ENCODE measurements around the gene CPLX4. TPM values are rescaled to one million over a fixed set of nuclear protein-coding genes. Genes with fewer than 3 reads are reported as not detected.

CPLX4 gene
- total and polyA plus RNA-seq, 2 of the 8 experiments (the other 6 are each of a cell fraction or from before 2014, with no cell fraction given) = not detected

DNA sequence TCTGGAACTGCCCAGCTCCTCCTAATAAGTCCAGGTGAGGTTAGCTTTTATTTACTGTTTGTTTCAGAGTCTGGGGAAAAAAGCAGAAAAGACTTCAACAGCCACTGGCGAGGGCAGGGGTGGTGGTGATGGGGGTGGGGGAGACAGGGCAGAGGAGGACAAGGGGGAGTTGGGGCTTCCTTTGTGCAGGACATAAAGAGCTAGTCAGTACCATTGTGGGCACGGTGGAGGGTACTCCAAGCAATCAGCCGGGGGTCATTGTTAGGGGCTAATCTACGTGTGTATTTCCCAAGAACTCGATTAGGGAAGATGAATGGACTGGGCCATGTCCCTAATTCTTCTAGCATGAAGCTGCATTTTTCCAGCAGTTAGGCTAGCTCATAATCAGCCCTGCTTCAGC, 42.4 kb downstream of the CPLX4 start:
- Histone ChIP-seq H3K4me1 (replicated peaks in 1 of 4; ENCODE audit: control insufficient read depth in 3 of 4, insufficient read depth in 4 of 4, low read length in 3 of 4) (peaks cover 6 to 18% (median 13%) of the 10 kb centered on the region in 4 experiments; a peak in 6 of 7 replicates), H3K79me1 (ENCODE audit: low read depth, low read length) (no peaks in the 10 kb centered on the region), H3K27ac (ENCODE audit: low read depth, low read length) (no peak overlapping the region), H3K4me2 (ENCODE audit: insufficient read depth in 1 of 2, low read depth in 2 of 2, low read length in 2 of 2) (peak overlapping the region; percentile 60 to 70), H2BK5ac (ENCODE audit: low read depth, low read length) (no peak overlapping the region), H2BK120ac (replicated peaks; ENCODE audit: low read depth, low read length) (no peak overlapping the region), H4K5ac (ENCODE audit: insufficient read length, low read depth, low read length) (no peak overlapping the region), H4K20me1 (replicated peaks in 1 of 2; ENCODE audit: control insufficient read depth in 1 of 2, insufficient read depth in 2 of 2, low read length in 2 of 2) (peaks cover 8 to 9% of the 10 kb centered on the region in 2 experiments), H3K27me3 (replicated peaks in 1 of 4; ENCODE audit: control insufficient read depth in 3 of 4, extremely low read depth in 1 of 4, insufficient read depth in 3 of 4, low read length in 3 of 4) (peaks cover 45 to 76% (median 62%) of the 10 kb centered on the region in 4 experiments), H3K9ac (replicated peaks in 1 of 4; ENCODE audit: extremely low read depth in 1 of 4, low read depth in 3 of 4, low read length in 3 of 4) (no peak overlapping the region), H3K14ac (ENCODE audit: insufficient read length) (no peak overlapping the region), H2BK12ac (ENCODE audit: low read depth, low read length) (no peak overlapping the region), H2AFZ (ENCODE audit: low read length) (no peak overlapping the region), H3K79me2 (ENCODE audit: control insufficient read depth in 1 of 2, insufficient read depth in 2 of 2, low read length in 2 of 2) (no peaks in the 10 kb centered on the region), H2AK5ac (ENCODE audit: low read depth, low read length) (no peak overlapping the region), H3K56ac (replicated peaks; ENCODE audit: insufficient read length, low read depth, low read length) (no peak overlapping the region), H3K4ac (replicated peaks; ENCODE audit: insufficient read length, low read depth, low read length) (no peak overlapping the region), H4K91ac (replicated peaks; ENCODE audit: insufficient read length, low read length) (no peak overlapping the region), H3K18ac (ENCODE audit: extremely low read depth, low read length) (no peak overlapping the region), H3K36me3 (ENCODE audit: control insufficient read depth in 2 of 4, insufficient read depth in 4 of 4, low read length in 3 of 4) (no peaks in the 10 kb centered on the region; a peak in 1 of 8 replicates), H3K9me3 (ENCODE audit: insufficient read depth in 2 of 2, low read depth in 1 of 2, low read length in 1 of 2) (no peaks in the 10 kb centered on the region), H2BK15ac (ENCODE audit: low read length) (no peak overlapping the region), H2BK20ac (ENCODE audit: low read length) (no peak overlapping the region), H3K4me3 (ENCODE audit: extremely low read depth in 1 of 4, insufficient read depth in 2 of 4, low read depth in 3 of 4, low read length in 4 of 4) (peak overlapping the region in 1 of 4 experiments; percentile 48; a peak in 5 of 8 replicates), H4K8ac (ENCODE audit: extremely low read depth, insufficient read depth, low read length) (no peak overlapping the region), H3K23me2 (ENCODE audit: low read depth, low read length) (peaks cover 14% of the 10 kb centered on the region; the same call in 1 of the 2 replicates), H3K23ac (ENCODE audit: insufficient read length) (no peak overlapping the region)
- no peak for FAIRE-seq
- WGBS, 2 experiments (ENCODE audit: extremely low coverage in 1 of 2, insufficient coverage in 1 of 2, insufficient read length in 1 of 2, insufficient replicate concordance in 2 of 2, low coverage in 1 of 2, low lambda C conversion rate in 2 of 2, missing lambda C conversion rate in 1 of 2) = 13% methylated on average over 5 of the region's 5 CpGs; no CpG with 5 or more reads in 1 of the 2 experiments
- no peak for DNase-seq (ENCODE audit: low read depth in 1 of 2, low spot score in 2 of 2)
- TF ChIP-seq NRF1 (IDR thresholded peaks at IDR 0.05; ENCODE audit: low read depth, low read length) (no peak), FOSL1 (IDR thresholded peaks at IDR 0.05; ENCODE audit: insufficient read depth, low read depth, low read length) (no peak), YY1 (IDR thresholded peaks at IDR 0.05; ENCODE audit: low read depth, low read length) (no peak), EP300 (IDR thresholded peaks at IDR 0.05; ENCODE audit: borderline replicate concordance in 1 of 2, low read depth in 2 of 2, low read length in 2 of 2) (0 out of 3 replicates have a peak, but pooled peaks of 1 of the 2 experiments have one; percentile 48), SP1 (IDR thresholded peaks at IDR 0.05; ENCODE audit: low read depth, low read length) (0 out of 2 replicates have a peak, but pooled peaks have one; percentile 28), RFX5 (IDR thresholded peaks at IDR 0.05; ENCODE audit: borderline replicate concordance, low read depth, low read length) (no peak), NANOG (IDR thresholded peaks at IDR 0.05; ENCODE audit: insufficient read depth, low read depth, low read length, poor library complexity, severe bottlenecking) (peak; percentile 91)
- TF ChIP-seq, protein P1, sequence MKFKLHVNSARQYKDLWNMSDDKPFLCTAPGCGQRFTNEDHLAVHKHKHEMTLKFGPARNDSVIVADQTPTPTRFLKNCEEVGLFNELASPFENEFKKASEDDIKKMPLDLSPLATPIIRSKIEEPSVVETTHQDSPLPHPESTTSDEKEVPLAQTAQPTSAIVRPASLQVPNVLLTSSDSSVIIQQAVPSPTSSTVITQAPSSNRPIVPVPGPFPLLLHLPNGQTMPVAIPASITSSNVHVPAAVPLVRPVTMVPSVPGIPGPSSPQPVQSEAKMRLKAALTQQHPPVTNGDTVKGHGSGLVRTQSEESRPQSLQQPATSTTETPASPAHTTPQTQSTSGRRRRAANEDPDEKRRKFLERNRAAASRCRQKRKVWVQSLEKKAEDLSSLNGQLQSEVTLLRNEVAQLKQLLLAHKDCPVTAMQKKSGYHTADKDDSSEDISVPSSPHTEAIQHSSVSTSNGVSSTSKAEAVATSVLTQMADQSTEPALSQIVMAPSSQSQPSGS (IDR thresholded peaks at IDR 0.05; ENCODE audit: low read length) = no peak
- ChIA-PET CTCF (ENCODE audit: partially characterized antibody) (interaction anchor here (0.7 to 15.5 kb wide), 9 partner anchors 9 to 127 kb away, joined by 3 to 129 read pairs (median 7); partner anchors contain the start of gene GRP), POLR2A (ENCODE audit: partially characterized antibody) (interaction anchor here (0.9 to 1.6 kb wide), 5 partner anchors 10 to 83 kb away, joined by 3 to 11 read pairs (median 4); partner anchors contain the start of gene LMAN1)

Measured in H1 (cell line).